Mesenteric fat pad (tissue), 1 donor: Measurements from ENCODE around the gene SZRD1. TPM values are rescaled to one million over a fixed set of nuclear protein-coding genes. Genes with fewer than 3 reads are reported as not detected.

Source experiments
- DNase-seq: peaks from one replicate; pipeline ENCODE4 v3.0.0-alpha.2; 2020; ENCODE audit warnings: low spot score
- total RNA-seq: library from RNA; stranded (reverse); fragmentation: NEBNext Ultra II Directional; extraction: Animal tissue kit (Norgen Biotek cat#: 25700); gene quantifications from one replicate; pipeline ENCODE4 v1.2.1, GENCODE V29; 2021
- donor health status: DM: yes; HTN: yes; CAD: no.

SZRD1 gene
- total RNA-seq, 1 donor from 2014 or later = 133 TPM

- peak; percentile 94 for DNase-seq
These were observed 371 bp downstream of the SZRD1 start for GRCh38 chr1:16367258-16367967.

GRCh38 chr1:16367968-16368890 lies 1.2 kb downstream of the SZRD1 start:
- DNase-seq = no peak

GRCh38 chr1:16369821-16370220 lies 2.8 kb downstream of the SZRD1 start:
- no peak for DNase-seq

- no peak for DNase-seq
These were observed 4.7 kb downstream of the SZRD1 start for GRCh38 chr1:16371725-16372124.

- DNase-seq = no peak
These were observed 5.7 kb downstream of the SZRD1 start for GRCh38 chr1:16372535-16373285.

- DNase-seq = no peak
These were observed 7.2 kb downstream of the SZRD1 start for GRCh38 chr1:16374266-16374665.

- DNase-seq = no peak
These were observed 8.7 kb downstream of the SZRD1 start for GRCh38 chr1:16375521-16376340.

GRCh38 chr1:16376971-16377370 lies 9.9 kb downstream of the SZRD1 start:
- DNase-seq = no peak

- DNase-seq = no peak
These were observed 11.4 kb downstream of the SZRD1 start for GRCh38 chr1:16378443-16378842.

GRCh38 chr1:16380868-16381267 lies 13.8 kb downstream of the SZRD1 start:
- no peak for DNase-seq

- no peak for DNase-seq
These were observed 16.8 kb downstream of the SZRD1 start for GRCh38 chr1:16383888-16384287.

- no peak for DNase-seq
These were observed 18.8 kb downstream of the SZRD1 start for GRCh38 chr1:16385659-16386453.

GRCh38 chr1:16386454-16387113 lies 19.5 kb downstream of the SZRD1 start:
- no peak for DNase-seq

- no peak for DNase-seq
These were observed 20.5 kb downstream of the SZRD1 start for GRCh38 chr1:16387201-16388188.

GRCh38 chr1:16391411-16391810 lies 24.4 kb downstream of the SZRD1 start:
- DNase-seq = no peak

GRCh38 chr1:16392740-16393569 lies 25.9 kb downstream of the SZRD1 start:
- no peak for DNase-seq
